WERI-Rb-1 (cell line): ENCODE measurements around the gene GAA.
A peak's percentile ranks its signal among the peaks of the same experiment; 100 is the strongest.

Experiments used
- DNase-seq: peaks from one replicate; pipeline ENCODE4 v3.0.0-alpha.2; 2020
- H3K27ac ChIP-seq: fragments of 250-450 bp; sonication (Bioruptor Pico); 2 replicates; pipeline ENCODE4 v1.5.1; 2020; ENCODE audit warnings: mild to moderate bottlenecking, moderate library complexity
- H3K27me3 ChIP-seq: fragments of 250-450 bp; sonication (Bioruptor Pico); 2 replicates; pipeline ENCODE4 v1.5.1; 2021; ENCODE audit warnings: mild to moderate bottlenecking, low read depth, moderate library complexity; ENCODE audit not compliant: insufficient read depth, severe bottlenecking
- H3K36me3 ChIP-seq: fragments of 250-450 bp; sonication (Bioruptor Pico); 2 replicates; pipeline ENCODE4 v1.5.1; 2020; ENCODE audit warnings: mild to moderate bottlenecking, moderate library complexity
- H3K4me3 ChIP-seq: 2 replicates; pipeline ENCODE4 v1.5.1; 2011; ENCODE audit warnings: low read depth, mild to moderate bottlenecking, control low read depth, low read length
- H3K9me3 ChIP-seq: fragments of 250-450 bp; sonication (Bioruptor Pico); 2 replicates; pipeline ENCODE4 v1.5.1; 2021; ENCODE audit warnings: mild to moderate bottlenecking, moderate library complexity; ENCODE audit not compliant: severe bottlenecking
- CTCF ChIP-seq: IDR thresholded peaks from 2 replicates; pipeline ENCODE4 v1.5.1; 2011; ENCODE audit warnings: low read depth, mild to moderate bottlenecking, control low read depth, inconsistent platforms, low read length

GAA gene

GRCh38 chr17:80080081-80080480, 21.3 kb upstream of the GAA start:
- Histone ChIP-seq H3K9me3 (no peaks in the 10 kb centered on the region), H3K4me3 (no peak overlapping the region), H3K36me3 (no peaks in the 10 kb centered on the region; the same call in 1 of the 2 replicates), H3K27ac (no peak overlapping the region), H3K27me3 (no peaks in the 10 kb centered on the region)
- DNase-seq = no peak
- TF ChIP-seq CTCF = no peak

- Histone ChIP-seq H3K27me3 (no peaks in the 10 kb centered on the region), H3K4me3 (no peak overlapping the region), H3K27ac (no peak overlapping the region), H3K9me3 (no peaks in the 10 kb centered on the region), H3K36me3 (no peaks in the 10 kb centered on the region; the same call in 1 of the 2 replicates)
- no peak for DNase-seq
- no peak for TF ChIP-seq CTCF
Observed at GRCh38 chr17:80081596-80081995, 19.8 kb upstream of the GAA start.

GRCh38 chr17:80082403-80083135, 18.8 kb upstream of the GAA start:
- Histone ChIP-seq H3K9me3 (no peaks in the 10 kb centered on the region), H3K4me3 (no peak overlapping the region), H3K27me3 (no peaks in the 10 kb centered on the region), H3K36me3 (no peaks in the 10 kb centered on the region; the same call in 1 of the 2 replicates), H3K27ac (peak overlapping the region; percentile 32)
- peak; percentile 86 for TF ChIP-seq CTCF
- peak; percentile 89 for DNase-seq

- TF ChIP-seq CTCF = no peak
- no peak for DNase-seq
- Histone ChIP-seq H3K27me3 (no peaks in the 10 kb centered on the region), H3K9me3 (no peaks in the 10 kb centered on the region), H3K36me3 (no peaks in the 10 kb centered on the region; the same call in 1 of the 2 replicates), H3K27ac (no peak overlapping the region), H3K4me3 (no peak overlapping the region)
Observed at GRCh38 chr17:80083136-80083661, 18.2 kb upstream of the GAA start.

- Histone ChIP-seq H3K9me3 (no peaks in the 10 kb centered on the region), H3K4me3 (no peak overlapping the region), H3K27me3 (no peaks in the 10 kb centered on the region), H3K36me3 (no peaks in the 10 kb centered on the region; the same call in none of the 2 replicates), H3K27ac (no peak overlapping the region)
- TF ChIP-seq CTCF = no peak
- DNase-seq = no peak
Observed at GRCh38 chr17:80084773-80085172, 16.6 kb upstream of the GAA start.

GRCh38 chr17:80086081-80086480, 15.3 kb upstream of the GAA start:
- DNase-seq = no peak
- TF ChIP-seq CTCF = no peak
- Histone ChIP-seq H3K27ac (no peak overlapping the region), H3K9me3 (no peaks in the 10 kb centered on the region), H3K27me3 (no peaks in the 10 kb centered on the region), H3K36me3 (no peaks in the 10 kb centered on the region; the same call in none of the 2 replicates), H3K4me3 (no peak overlapping the region)
